Transverse colon (tissue), 4 donors: ENCODE results near the gene CRB2. TPM values are rescaled to one million over a fixed set of nuclear protein-coding genes. Genes with fewer than 3 reads are reported as not detected.

Experiments used
- DNase-seq: peaks from one replicate; pipeline ENCODE4 v3.0.0-alpha.2; 2019
- H3K27ac ChIP-seq, 4 donors: fragments of 200-600 bp; sonication (generic); 2 replicates each; pipeline ENCODE4 v1.5.1; 2016 to 2018; ENCODE audit warnings: inconsistent platforms in 4 of 4
- H3K27me3 ChIP-seq: fragments of 200-600 bp; sonication (generic); 2 replicates; pipeline ENCODE4 v1.5.1; 2017; ENCODE audit warnings: inconsistent platforms
- H3K36me3 ChIP-seq, 4 donors: fragments of 200-600 bp; sonication (generic); 2 replicates each; pipeline ENCODE4 v1.5.1; 2017 to 2019; ENCODE audit warnings: inconsistent platforms in 4 of 4
- H3K4me1 ChIP-seq, 4 donors: fragments of 200-600 bp; sonication (generic); 2 replicates each; pipeline ENCODE4 v1.5.1; 2017 to 2020; ENCODE audit warnings: inconsistent platforms in 4 of 4
- H3K4me3 ChIP-seq, 4 donors: fragments of 200-600 bp; sonication (generic); 1 replicate in 1 of 4; 2 replicates in 3 of 4; pipeline versions ENCODE4 v1.5.1 to v1.6.1; 2017 to 2019; ENCODE audit warnings: inconsistent platforms in 4 of 4
- H3K9me3 ChIP-seq, 2 donors: fragments of 200-600 bp; sonication (generic); 2 replicates each; pipeline ENCODE4 v1.5.1; 2017 to 2019; ENCODE audit warnings: inconsistent platforms in 2 of 2
- EP300 ChIP-seq: sonication (generic); formaldehyde crosslinking; IDR thresholded peaks from one replicate; pipeline ENCODE4 v1.6.1; 2017; ENCODE audit warnings: antibody characterized with exemption, low read depth
- POLR2A ChIP-seq: fragments of 450-650 bp; IDR thresholded peaks from one replicate; pipeline ENCODE4 v1.6.1; 2016; ENCODE audit warnings: antibody characterized with exemption, mild to moderate bottlenecking, moderate library complexity
- POLR2AphosphoS5 ChIP-seq, 3 donors: sonication (generic); formaldehyde crosslinking; IDR thresholded peaks; one replicate each; pipeline ENCODE4 v1.6.1; 2016; ENCODE audit warnings: antibody characterized with exemption in 3 of 3
- WGBS, 2 donors: methylation state at CpG; one replicate each; pipeline ENCODE4 v1.1.5; 2018; ENCODE audit warnings: low coverage in 1 of 2; 5-methylcytosine and 5-hydroxymethylcytosine counted together
- in situ Hi-C, 4 donors: fragments of 200-750 bp; cut with MboI; loops; one replicate each; pipeline versions ENCODE4 v1.15.0 to v1.15.1; 2017; ENCODE audit warnings: low sequenced_read_pairs in 3 of 4, low pct_ligation_motif_present in 1 of 4, low pct_unique_long_range_greater_than_20kb in 1 of 4
- intact Hi-C: fragments of 100-400 bp; cut with DNase I; formaldehyde crosslinking; loops from one replicate; pipeline ENCODE4 v1.15.1; 2023; ENCODE audit warnings: low total_unique reads
- total RNA-seq, 4 donors: library from RNA; depleted of rRNA; stranded (reverse); fragments of >200 nt; gene quantifications; one replicate each; pipeline ENCODE4 v1.1.0, GENCODE V29; 2016
- TF ChIP-seq, protein P1 (sequence below), 5 experiments: fragments of 200-600 bp in 3 of 5; fragments of 450-650 bp in 2 of 5; sonication (generic) in 3 of 5; IDR thresholded peaks; 1 replicate in 2 of 5; 2 replicates in 3 of 5; pipeline ENCODE4 v1.5.1; 2016 to 2017; ENCODE audit warnings: antibody characterized with exemption in 5 of 5, inconsistent platforms in 3 of 5, mild to moderate bottlenecking in 2 of 5, moderate library complexity in 1 of 5

The CRB2 gene
- total RNA-seq, 4 donors from 2014 or later, result 0.32 to 0.82 (median 0.75) TPM; not detected in 1

DNA sequence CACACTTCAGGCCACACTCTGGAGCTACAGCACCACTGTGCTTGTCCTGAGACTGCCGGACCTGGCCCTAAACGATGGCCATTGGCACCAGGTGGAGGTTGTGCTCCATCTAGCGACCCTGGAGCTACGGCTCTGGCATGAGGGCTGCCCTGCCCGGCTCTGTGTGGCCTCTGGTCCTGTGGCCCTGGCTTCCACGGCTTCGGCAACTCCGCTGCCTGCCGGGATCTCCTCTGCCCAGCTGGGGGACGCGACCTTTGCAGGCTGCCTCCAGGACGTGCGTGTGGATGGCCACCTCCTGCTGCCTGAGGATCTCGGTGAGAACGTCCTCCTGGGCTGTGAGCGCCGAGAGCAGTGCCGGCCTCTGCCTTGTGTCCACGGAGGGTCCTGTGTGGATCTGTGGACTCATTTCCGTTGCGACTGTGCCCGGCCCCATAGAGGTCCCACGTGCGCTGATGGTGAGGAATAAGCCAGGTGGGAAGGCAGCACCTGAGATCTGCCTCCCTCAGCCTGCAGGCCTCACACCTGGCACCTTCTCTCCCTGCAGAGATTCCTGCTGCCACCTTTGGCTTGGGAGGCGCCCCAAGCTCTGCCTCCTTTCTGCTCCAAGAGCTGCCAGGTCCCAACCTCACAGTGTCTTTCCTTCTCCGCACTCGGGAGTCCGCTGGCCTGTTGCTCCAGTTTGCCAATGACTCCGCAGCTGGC lies 14.7 kb downstream of the CRB2 start:
- no peak overlapping the region for H3K27ac ChIP-seq
- DNase-seq, result no peak
- in situ Hi-C loops (no loop called here), intact Hi-C loops (no loop called here)
- TF ChIP-seq POLR2AphosphoS5 (IDR thresholded peaks at IDR 0.05) (no peak), EP300 (no peak)
- H3K9me3 ChIP-seq, result no peaks in the 10 kb centered on the region
- H3K4me3 ChIP-seq, result no peak overlapping the region
- 85% methylated on average over 19 of the region's 29 CpGs; no CpG with 5 or more reads in 1 of the 2 donors for WGBS, 2 donors
- peaks cover 18% of the 10 kb centered on the region for H3K27me3 ChIP-seq
- H3K4me1 ChIP-seq, result peaks cover 13 to 25% (median 18%) of the 10 kb centered on the region in 4 donors
- H3K36me3 ChIP-seq, result no peaks in the 10 kb centered on the region

DNA sequence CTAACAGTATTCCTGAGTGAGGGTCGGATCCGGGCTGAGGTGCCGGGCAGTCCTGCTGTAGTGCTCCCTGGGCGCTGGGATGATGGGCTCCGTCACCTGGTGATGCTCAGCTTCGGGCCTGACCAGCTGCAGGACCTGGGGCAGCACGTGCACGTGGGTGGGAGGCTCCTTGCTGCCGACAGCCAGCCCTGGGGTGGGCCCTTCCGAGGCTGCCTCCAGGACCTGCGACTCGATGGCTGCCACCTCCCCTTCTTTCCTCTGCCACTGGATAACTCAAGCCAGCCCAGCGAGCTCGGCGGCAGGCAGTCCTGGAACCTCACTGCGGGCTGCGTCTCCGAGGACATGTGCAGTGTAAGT lies 15.2 kb downstream of the CRB2 start:
- H3K27me3 ChIP-seq, result peaks cover 18% of the 10 kb centered on the region
- H3K4me3 ChIP-seq, result no peak overlapping the region
- H3K27ac ChIP-seq, result no peak overlapping the region
- H3K9me3 ChIP-seq, result no peaks in the 10 kb centered on the region
- DNase-seq, result no peak
- WGBS, 2 donors, result 93% methylated on average over 17 of the region's 18 CpGs; no CpG with 5 or more reads in 1 of the 2 donors
- peaks cover 18 to 30% (median 23%) of the 10 kb centered on the region in 4 donors for H3K4me1 ChIP-seq
- intact Hi-C loops (no loop called here), in situ Hi-C loops (no loop called here)
- TF ChIP-seq POLR2A (no peak), EP300 (no peak), POLR2AphosphoS5 (IDR thresholded peaks at IDR 0.05) (no peak)
- TF ChIP-seq, protein P1, sequence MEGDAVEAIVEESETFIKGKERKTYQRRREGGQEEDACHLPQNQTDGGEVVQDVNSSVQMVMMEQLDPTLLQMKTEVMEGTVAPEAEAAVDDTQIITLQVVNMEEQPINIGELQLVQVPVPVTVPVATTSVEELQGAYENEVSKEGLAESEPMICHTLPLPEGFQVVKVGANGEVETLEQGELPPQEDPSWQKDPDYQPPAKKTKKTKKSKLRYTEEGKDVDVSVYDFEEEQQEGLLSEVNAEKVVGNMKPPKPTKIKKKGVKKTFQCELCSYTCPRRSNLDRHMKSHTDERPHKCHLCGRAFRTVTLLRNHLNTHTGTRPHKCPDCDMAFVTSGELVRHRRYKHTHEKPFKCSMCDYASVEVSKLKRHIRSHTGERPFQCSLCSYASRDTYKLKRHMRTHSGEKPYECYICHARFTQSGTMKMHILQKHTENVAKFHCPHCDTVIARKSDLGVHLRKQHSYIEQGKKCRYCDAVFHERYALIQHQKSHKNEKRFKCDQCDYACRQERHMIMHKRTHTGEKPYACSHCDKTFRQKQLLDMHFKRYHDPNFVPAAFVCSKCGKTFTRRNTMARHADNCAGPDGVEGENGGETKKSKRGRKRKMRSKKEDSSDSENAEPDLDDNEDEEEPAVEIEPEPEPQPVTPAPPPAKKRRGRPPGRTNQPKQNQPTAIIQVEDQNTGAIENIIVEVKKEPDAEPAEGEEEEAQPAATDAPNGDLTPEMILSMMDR (IDR thresholded peaks at IDR 0.05), result no peak
- no peaks in the 10 kb centered on the region for H3K36me3 ChIP-seq

DNA sequence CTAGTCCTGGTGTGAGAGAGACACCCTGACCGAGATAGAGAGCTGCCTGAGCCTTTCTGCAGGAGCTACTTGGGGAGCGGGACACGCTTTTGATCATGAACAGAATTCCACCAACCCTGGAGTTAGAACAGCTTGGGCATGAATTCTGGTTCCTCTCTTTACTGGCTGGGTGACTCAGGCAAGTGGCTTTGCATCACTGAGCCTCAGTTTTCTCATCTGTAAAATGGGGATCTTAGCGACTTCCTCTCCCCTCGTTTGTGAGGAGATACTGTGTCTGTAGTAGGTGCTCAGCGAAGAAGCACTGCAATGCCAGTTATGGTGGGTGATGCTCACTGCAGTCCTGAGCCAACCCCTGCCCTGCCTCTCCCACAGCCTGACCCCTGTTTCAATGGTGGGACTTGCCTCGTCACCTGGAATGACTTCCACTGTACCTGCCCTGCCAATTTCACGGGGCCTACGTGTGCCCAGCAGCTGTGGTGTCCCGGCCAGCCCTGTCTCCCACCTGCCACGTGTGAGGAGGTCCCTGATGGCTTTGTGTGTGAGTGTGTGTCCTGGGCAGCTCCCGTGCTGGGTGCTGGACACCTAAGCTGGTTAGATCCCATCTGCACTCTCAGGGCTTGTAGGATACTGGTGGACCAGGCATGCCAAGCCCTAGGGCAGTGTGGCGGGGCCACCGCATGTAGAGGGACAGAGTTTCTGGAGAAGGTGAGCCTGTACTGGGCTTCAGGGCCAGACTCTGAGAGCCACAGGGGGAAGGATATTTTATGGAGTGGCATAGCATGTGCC lies 16.0 kb downstream of the CRB2 start:
- WGBS, 2 donors, result 79% methylated on average over 14 of the region's 14 CpGs; no CpG with 5 or more reads in 1 of the 2 donors
- intact Hi-C loops, result no loop called here
- H3K27me3 ChIP-seq, result peaks cover 18% of the 10 kb centered on the region
- no peaks in the 10 kb centered on the region for H3K36me3 ChIP-seq
- in situ Hi-C loops, result no loop called here
- H3K4me3 ChIP-seq, result no peak overlapping the region
- no peak overlapping the region for H3K27ac ChIP-seq
- no peak for DNase-seq
- TF ChIP-seq EP300 (no peak), POLR2A (no peak), POLR2AphosphoS5 (IDR thresholded peaks at IDR 0.05) (no peak)
- TF ChIP-seq, protein P1 (IDR thresholded peaks at IDR 0.05), result no peak
- peaks cover 25 to 38% (median 31%) of the 10 kb centered on the region in 4 donors for H3K4me1 ChIP-seq
- H3K9me3 ChIP-seq, result no peaks in the 10 kb centered on the region

DNA sequence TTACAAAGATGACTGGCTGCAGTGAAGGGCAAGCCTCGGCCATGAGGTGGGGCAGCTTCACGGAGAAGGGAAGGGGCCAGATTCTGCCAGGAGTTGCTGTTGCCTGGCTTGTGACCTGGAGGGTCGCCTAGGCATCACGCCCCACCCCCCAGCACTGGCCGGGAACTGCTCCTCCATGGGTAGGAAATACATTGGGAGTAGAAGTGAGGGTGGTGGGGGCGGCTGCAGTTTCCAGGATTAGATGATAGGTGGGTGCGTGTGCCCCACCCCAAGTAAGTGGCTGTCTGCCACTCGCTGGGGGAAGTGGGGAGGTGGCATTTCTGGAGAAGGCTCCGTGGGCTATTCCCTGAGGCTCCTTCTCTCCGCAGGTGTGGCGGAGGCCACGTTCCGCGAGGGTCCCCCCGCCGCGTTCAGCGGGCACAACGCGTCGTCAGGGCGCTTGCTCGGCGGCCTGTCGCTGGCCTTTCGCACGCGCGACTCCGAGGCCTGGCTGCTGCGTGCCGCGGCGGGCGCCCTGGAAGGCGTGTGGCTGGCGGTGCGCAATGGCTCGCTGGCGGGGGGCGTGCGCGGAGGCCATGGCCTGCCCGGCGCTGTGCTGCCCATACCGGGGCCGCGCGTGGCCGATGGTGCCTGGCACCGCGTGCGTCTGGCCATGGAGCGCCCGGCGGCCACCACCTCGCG lies 16.9 kb downstream of the CRB2 start:
- in situ Hi-C loops, result no loop called here
- intact Hi-C loops, result no loop called here

More for the DNA sequence above, 16.9 kb downstream of the CRB2 start:
- DNase-seq, result no peak
- 61 to 87% methylated on average over 3 to 37 of the region's 58 CpGs for WGBS, 2 donors
- peaks cover 18% of the 10 kb centered on the region for H3K27me3 ChIP-seq
- H3K36me3 ChIP-seq, result no peaks in the 10 kb centered on the region
- no peak overlapping the region for H3K4me3 ChIP-seq
- no peak overlapping the region for H3K27ac ChIP-seq
- no peak for TF ChIP-seq POLR2A
- TF ChIP-seq, protein P1 (IDR thresholded peaks at IDR 0.05), result no peak
- TF ChIP-seq EP300, result no peak
- TF ChIP-seq POLR2AphosphoS5 (IDR thresholded peaks at IDR 0.05), result no peak
- no peaks in the 10 kb centered on the region for H3K9me3 ChIP-seq
- H3K4me1 ChIP-seq, result peaks cover 25 to 47% (median 39%) of the 10 kb centered on the region in 4 donors
